22Rv1 (cell line): ENCODE results near the gene REPS1.

Source experiments
- ZFX ChIP-seq: fragments of 450-650 bp; IDR thresholded peaks from 2 replicates; pipeline ENCODE4 v1.6.1; 2017; ENCODE audit warnings: antibody characterized with exemption, borderline replicate concordance
- TF ChIP-seq, protein P1 (sequence below): fragments of 450-650 bp; IDR thresholded peaks from 2 replicates; pipeline ENCODE4 v1.5.1; 2017; ENCODE audit warnings: mild to moderate bottlenecking

DNA sequence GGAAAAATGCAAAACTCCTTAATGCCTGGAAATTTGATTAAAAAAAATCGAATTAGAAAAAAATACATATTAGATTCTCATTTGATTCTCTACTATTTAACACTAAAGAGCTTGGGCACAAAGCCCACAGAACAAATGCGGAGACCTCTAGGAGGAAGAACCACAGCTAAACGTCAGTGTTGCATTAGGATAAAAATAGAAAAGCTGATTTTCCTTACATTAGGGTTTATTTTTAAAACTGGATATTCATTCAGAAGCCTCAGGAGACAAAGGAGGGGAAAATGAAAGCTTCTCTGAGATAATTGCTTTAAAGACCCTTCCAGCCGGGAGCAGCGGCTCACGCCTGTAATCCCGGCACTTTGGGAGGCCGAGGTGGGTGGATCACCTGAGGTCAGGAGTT, 114.9 kb downstream of the REPS1 start:
- TF ChIP-seq, protein P1, sequence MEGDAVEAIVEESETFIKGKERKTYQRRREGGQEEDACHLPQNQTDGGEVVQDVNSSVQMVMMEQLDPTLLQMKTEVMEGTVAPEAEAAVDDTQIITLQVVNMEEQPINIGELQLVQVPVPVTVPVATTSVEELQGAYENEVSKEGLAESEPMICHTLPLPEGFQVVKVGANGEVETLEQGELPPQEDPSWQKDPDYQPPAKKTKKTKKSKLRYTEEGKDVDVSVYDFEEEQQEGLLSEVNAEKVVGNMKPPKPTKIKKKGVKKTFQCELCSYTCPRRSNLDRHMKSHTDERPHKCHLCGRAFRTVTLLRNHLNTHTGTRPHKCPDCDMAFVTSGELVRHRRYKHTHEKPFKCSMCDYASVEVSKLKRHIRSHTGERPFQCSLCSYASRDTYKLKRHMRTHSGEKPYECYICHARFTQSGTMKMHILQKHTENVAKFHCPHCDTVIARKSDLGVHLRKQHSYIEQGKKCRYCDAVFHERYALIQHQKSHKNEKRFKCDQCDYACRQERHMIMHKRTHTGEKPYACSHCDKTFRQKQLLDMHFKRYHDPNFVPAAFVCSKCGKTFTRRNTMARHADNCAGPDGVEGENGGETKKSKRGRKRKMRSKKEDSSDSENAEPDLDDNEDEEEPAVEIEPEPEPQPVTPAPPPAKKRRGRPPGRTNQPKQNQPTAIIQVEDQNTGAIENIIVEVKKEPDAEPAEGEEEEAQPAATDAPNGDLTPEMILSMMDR, result no peak
- TF ChIP-seq ZFX, result no peak
